HL-60 (cell line): Measurements from ENCODE around the gene FAAP24.
"Not testable (repeated sequence)": the region's sequence is repeated elsewhere in the genome, so short reads cannot be mapped to it uniquely, and the experiment has no call there.

ENCODE experiments used
- DNase-seq, 2 experiments: peaks; one replicate each; pipeline ENCODE4 v3.0.0-alpha.2; 2010 to 2020; ENCODE audit warnings: low read depth in 1 of 2, low spot score in 1 of 2
- H3K27ac ChIP-seq: fragments of 250-450 bp; sonication (Bioruptor Pico); replicated peaks from 2 replicates; pipeline ENCODE4 v1.5.1; 2020; ENCODE audit warnings: mild to moderate bottlenecking, moderate library complexity
- H3K27me3 ChIP-seq: fragments of 250-450 bp; sonication (Bioruptor Pico); 2 replicates; pipeline ENCODE4 v1.5.1; 2021; ENCODE audit warnings: mild to moderate bottlenecking, moderate library complexity; ENCODE audit not compliant: insufficient read depth, poor library complexity, severe bottlenecking
- H3K4me3 ChIP-seq: replicated peaks from 2 replicates; pipeline ENCODE4 v1.5.1; 2011; ENCODE audit warnings: mild to moderate bottlenecking, control low read depth, low read length; ENCODE audit not compliant: insufficient read depth
- CTCF ChIP-seq: IDR thresholded peaks from one replicate; pipeline ENCODE4 v1.5.1; 2011; ENCODE audit warnings: low read length, control low read depth, inconsistent platforms; ENCODE audit not compliant: insufficient read depth
- GABPA ChIP-seq: IDR thresholded peaks from 2 replicates; pipeline ENCODE4 v1.6.1; 2012; ENCODE audit warnings: low read depth
- POLR2AphosphoS5 ChIP-seq: IDR thresholded peaks from 2 replicates; pipeline ENCODE4 v1.6.1; 2012; ENCODE audit warnings: low read depth
- REST ChIP-seq: IDR thresholded peaks from 2 replicates; pipeline ENCODE4 v1.6.1; 2012; ENCODE audit warnings: low read depth; ENCODE audit not compliant: insufficient replicate concordance
- SPI1 ChIP-seq: IDR thresholded peaks from 2 replicates; pipeline ENCODE4 v1.6.1; 2012; ENCODE audit warnings: low read depth, mild to moderate bottlenecking, borderline replicate concordance

The FAAP24 gene

GRCh38 chr19:33022472-33023116, 50.6 kb downstream of the FAAP24 start:
- H3K27me3 ChIP-seq: no peaks in the 10 kb centered on the region
- no peak for TF ChIP-seq REST
- TF ChIP-seq GABPA: no peak
- TF ChIP-seq POLR2AphosphoS5: no peak
- TF ChIP-seq CTCF: no peak
- TF ChIP-seq SPI1: no peak
- no peak overlapping the region for H3K4me3 ChIP-seq
- no peak overlapping the region for H3K27ac ChIP-seq
- no peak for DNase-seq

GRCh38 chr19:33024398-33024797, 52.4 kb downstream of the FAAP24 start:
- no peak for DNase-seq
- Histone ChIP-seq H3K27ac (no peak overlapping the region), H3K4me3 (no peak overlapping the region), H3K27me3 (no peaks in the 10 kb centered on the region)
- no peak for TF ChIP-seq SPI1

GRCh38 chr19:33025468-33026238, 53.6 kb downstream of the FAAP24 start:
- not testable (repeated sequence) for H3K27me3 ChIP-seq, H3K4me3 ChIP-seq, DNase-seq, H3K27ac ChIP-seq

- H3K27me3 ChIP-seq, H3K27ac ChIP-seq, H3K4me3 ChIP-seq, DNase-seq: not testable (repeated sequence)
These were observed 54.6 kb downstream of the FAAP24 start for GRCh38 chr19:33026602-33027001.
